OCI-LY1 (cell line): Measurements from ENCODE around the gene UBE2Z.
"Not testable (repeated sequence)": the region's sequence is repeated elsewhere in the genome, so short reads cannot be mapped to it uniquely, and the experiment has no call there.

Experiments
- CTCF ChIP-seq: fragments of 200-600 bp; sonication (generic), shearing (Covaris generic); IDR thresholded peaks from 2 replicates; pipeline ENCODE4 v1.5.1; 2017; ENCODE audit warnings: mild to moderate bottlenecking, antibody characterized with exemption, low read length, moderate library complexity, mixed read lengths
- EZH2 ChIP-seq: fragments of 200-600 bp; sonication (generic), shearing (Covaris generic); IDR thresholded peaks from 2 replicates; pipeline ENCODE4 v1.8.0; 2017; ENCODE audit warnings: borderline replicate concordance, mixed run types, mild to moderate bottlenecking, antibody characterized with exemption, low read length, moderate library complexity, mixed read lengths

GRCh38 chr17:48872409-48872808 is 35.8 kb upstream of the UBE2Z start:
- not testable (repeated sequence) for TF ChIP-seq CTCF, EZH2
